GM18870 (cell line): ENCODE data around the gene CD244.
"Not testable (repeated sequence)": the region's sequence is repeated elsewhere in the genome, so short reads cannot be mapped to it uniquely, and the experiment has no call there.

ENCODE experiments used
- ATAC-seq: cut with Tn5 transposase; IDR thresholded peaks from one replicate; pipeline ENCODE4 v1.9.1; 2021; ENCODE audit warnings: moderate library complexity; ENCODE audit not compliant: unreplicated experiment

The CD244 gene

GRCh38 chr1:160862203-160863060, at the start of gene CD244:
Gene CD244, minus strand, starts transcription at chr1:160862887. Its CDS starts 210 bp downstream, at chr1:160862677.
- peak; percentile 78 for ATAC-seq

GRCh38 chr1:160911925-160912324, 49.2 kb upstream of the CD244 start:
- ATAC-seq = no peak

GRCh38 chr1:160911441-160911840, 48.8 kb upstream of the CD244 start:
- no peak for ATAC-seq

GRCh38 chr1:160910170-160910750, 47.6 kb upstream of the CD244 start:
- no peak for ATAC-seq

- no peak for ATAC-seq
Observed at GRCh38 chr1:160907976-160908375, 45.3 kb upstream of the CD244 start.

- ATAC-seq = no peak
Observed at GRCh38 chr1:160905617-160905989, 42.9 kb upstream of the CD244 start.

GRCh38 chr1:160904783-160905616, 42.3 kb upstream of the CD244 start:
- no peak for ATAC-seq

- not testable (repeated sequence) for ATAC-seq
Observed at GRCh38 chr1:160902251-160902650, 39.6 kb upstream of the CD244 start.

- ATAC-seq = no peak
Observed at GRCh38 chr1:160901768-160902167, 39.1 kb upstream of the CD244 start.

- not testable (repeated sequence) for ATAC-seq
Observed at GRCh38 chr1:160900683-160901082, 38.0 kb upstream of the CD244 start.

GRCh38 chr1:160894368-160895135, 31.9 kb upstream of the CD244 start:
- not testable (repeated sequence) for ATAC-seq

GRCh38 chr1:160891474-160891873, 28.8 kb upstream of the CD244 start:
- no peak for ATAC-seq

- no peak for ATAC-seq
Observed at GRCh38 chr1:160888926-160889325, 26.2 kb upstream of the CD244 start.

- no peak for ATAC-seq
Observed at GRCh38 chr1:160887071-160887470, 24.4 kb upstream of the CD244 start.

- no peak for ATAC-seq
Observed at GRCh38 chr1:160885042-160885441, 22.4 kb upstream of the CD244 start, which contains the start of gene ITLN1. Gene ITLN1, minus strand, starts transcription at chr1:160885180. Its CDS starts 303 bp downstream, at chr1:160884877.

GRCh38 chr1:160884579-160884978, 21.9 kb upstream of the CD244 start:
- ATAC-seq = no peak

- ATAC-seq = no peak
Observed at GRCh38 chr1:160883581-160884513, 21.2 kb upstream of the CD244 start.

GRCh38 chr1:160882582-160882981, 19.9 kb upstream of the CD244 start:
- ATAC-seq = no peak

- not testable (repeated sequence) for ATAC-seq
Observed at GRCh38 chr1:160881264-160881663, 18.6 kb upstream of the CD244 start.

- no peak for ATAC-seq
Observed at GRCh38 chr1:160880216-160880615, 17.5 kb upstream of the CD244 start.
